Left ventricle myocardium superior (tissue), 1 donor: ENCODE measurements around the gene NPL. TPM values are rescaled to one million over a fixed set of nuclear protein-coding genes. Genes with fewer than 3 reads are reported as not detected.

Experiments
- ATAC-seq: fragments of 200-7000 bp; cut with Tn5 transposase; one replicate; pipeline ENCODE4 v1.9.1; 2020; ENCODE audit warnings: mild to moderate bottlenecking, moderate library complexity
- DNase-seq: peaks from one replicate; pipeline ENCODE4 v3.0.0-alpha.2; 2020
- intact Hi-C: fragments of 100-400 bp; cut with micrococcal nuclease; formaldehyde crosslinking; loops from one replicate; pipeline ENCODE4 v1.11.0; 2022
- long read RNA-seq: library from polyadenylated mRNA; unstranded; transcript quantifications from one replicate; pipeline ENCODE4 v2.0.0, GENCODE V29; 2021
- total RNA-seq: library from RNA; stranded (reverse); fragmentation: NEBNext Ultra II Directional; extraction: Animal tissue kit (Norgen Biotek cat#: 25700); gene quantifications from one replicate; pipeline ENCODE4 v1.2.1, GENCODE V29; 2021
- donor health status: DM: no; HTN: yes; CAD: no; lungs with severe emphysema.

Gene NPL, protein sequence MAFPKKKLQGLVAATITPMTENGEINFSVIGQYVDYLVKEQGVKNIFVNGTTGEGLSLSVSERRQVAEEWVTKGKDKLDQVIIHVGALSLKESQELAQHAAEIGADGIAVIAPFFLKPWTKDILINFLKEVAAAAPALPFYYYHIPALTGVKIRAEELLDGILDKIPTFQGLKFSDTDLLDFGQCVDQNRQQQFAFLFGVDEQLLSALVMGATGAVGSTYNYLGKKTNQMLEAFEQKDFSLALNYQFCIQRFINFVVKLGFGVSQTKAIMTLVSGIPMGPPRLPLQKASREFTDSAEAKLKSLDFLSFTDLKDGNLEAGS
- 3.9 TPM for total RNA-seq
- long read RNA-seq, partial matches to known transcripts = 0 of 7 reads
- long read RNA-seq, other reads (novel, unspliced or antisense) = 6 of 7 reads

GRCh38 chr1:182789138-182790076, at the start of gene NPL:
NPL (plus strand) TSS chr1:182789773; CDS start chr1:182794372, 4,599 bp downstream.
- intact Hi-C loops = loop anchor here (10.0 kb wide), 1 partner anchor 345 kb away; no protein-coding TSS in a partner anchor
- DNase-seq (peak; percentile 91), ATAC-seq (peak; percentile 98)

- intact Hi-C loops = no loop called here
- ATAC-seq = no peak
- DNase-seq = no peak
These were observed 49.5 kb upstream of the NPL start for GRCh38 chr1:182740120-182740519.

DNA sequence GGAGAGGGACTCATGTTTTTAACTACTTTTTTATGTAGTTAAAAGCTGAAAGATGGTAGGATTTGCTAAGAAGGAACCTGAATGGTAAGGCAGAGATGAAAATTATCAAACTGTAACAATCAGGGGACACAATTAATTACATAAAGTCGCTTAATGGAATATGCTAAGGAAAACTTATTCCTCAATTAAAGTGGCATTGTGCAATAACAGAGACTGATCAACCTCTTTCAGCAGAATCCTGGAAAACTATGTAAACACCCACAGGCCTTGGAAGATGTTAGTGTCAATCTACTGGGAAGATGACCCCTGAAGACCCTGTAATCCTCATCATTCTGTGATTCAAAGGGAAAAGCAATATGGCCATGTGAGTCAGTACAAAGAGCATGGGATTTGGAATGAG, 46.8 kb upstream of the NPL start:
- intact Hi-C loops = no loop called here
- DNase-seq (no peak), ATAC-seq (no peak)

DNA sequence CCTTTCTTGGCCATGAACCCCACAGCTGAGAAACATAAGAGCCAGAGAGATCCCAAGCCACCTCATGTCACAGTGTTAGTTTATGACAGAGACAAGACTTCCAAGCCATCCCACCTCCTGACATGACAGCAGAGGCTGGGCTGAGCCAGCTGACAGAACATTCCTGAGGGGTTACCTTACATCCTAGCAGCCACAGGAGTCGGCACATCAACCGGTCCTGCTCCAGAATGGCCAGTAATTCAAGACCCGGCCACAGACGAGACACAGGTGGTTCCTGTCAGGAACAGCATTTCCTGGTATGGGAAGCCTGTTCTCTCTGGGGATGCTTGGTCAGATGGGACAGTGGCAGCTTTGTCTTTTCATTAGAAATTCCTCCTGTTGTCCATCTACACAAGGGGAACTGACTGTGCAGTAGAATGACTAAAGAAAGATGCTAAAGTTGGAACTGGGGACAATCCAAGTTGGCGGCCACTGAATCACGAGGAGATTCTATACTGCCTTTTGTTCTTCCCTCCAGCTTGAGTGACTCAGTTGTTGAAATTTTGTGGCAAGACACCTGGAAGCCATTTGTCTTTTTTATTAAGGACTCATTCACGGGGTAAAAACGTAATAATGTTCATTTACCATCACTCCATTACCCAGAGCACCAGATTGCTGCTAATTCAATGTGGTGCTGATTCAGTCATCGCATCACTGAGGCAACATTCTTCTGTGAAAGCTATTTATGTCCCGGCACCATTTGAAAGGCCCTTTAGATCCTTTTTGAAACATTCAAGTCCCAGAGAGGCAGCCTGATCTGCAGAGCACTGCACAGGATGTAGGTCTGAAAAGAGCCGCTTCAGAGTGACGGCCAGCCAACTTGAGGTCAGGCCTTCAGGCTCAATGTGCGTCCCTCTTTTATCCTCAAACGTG, 37.2 kb upstream of the NPL start:
- ATAC-seq = peak; percentile 80
- DNase-seq = no peak

DNA sequence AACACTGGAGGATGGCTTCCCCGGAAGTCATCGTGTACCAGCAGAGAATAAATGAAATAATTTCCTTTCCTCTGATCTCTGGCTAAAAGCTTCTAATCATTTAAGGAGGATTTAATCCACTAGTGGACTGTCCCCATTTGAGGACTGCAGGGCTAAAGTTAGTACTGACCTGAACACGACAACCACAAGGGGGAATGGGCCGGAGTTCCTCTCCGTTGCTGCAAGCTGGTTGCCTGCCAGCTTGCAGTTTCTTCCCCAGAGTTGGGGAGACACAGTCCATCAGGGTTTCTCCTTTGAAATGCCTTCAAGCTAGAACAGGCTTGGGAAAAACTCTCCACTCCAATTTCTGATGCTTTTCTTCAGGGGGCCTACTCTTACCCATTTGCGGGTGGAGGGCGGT, 35.5 kb upstream of the NPL start:
- intact Hi-C loops = no loop called here
- ATAC-seq (no peak), DNase-seq (no peak)

More for the DNA sequence above, 37.2 kb upstream of the NPL start:
- intact Hi-C loops = no loop called here

DNA sequence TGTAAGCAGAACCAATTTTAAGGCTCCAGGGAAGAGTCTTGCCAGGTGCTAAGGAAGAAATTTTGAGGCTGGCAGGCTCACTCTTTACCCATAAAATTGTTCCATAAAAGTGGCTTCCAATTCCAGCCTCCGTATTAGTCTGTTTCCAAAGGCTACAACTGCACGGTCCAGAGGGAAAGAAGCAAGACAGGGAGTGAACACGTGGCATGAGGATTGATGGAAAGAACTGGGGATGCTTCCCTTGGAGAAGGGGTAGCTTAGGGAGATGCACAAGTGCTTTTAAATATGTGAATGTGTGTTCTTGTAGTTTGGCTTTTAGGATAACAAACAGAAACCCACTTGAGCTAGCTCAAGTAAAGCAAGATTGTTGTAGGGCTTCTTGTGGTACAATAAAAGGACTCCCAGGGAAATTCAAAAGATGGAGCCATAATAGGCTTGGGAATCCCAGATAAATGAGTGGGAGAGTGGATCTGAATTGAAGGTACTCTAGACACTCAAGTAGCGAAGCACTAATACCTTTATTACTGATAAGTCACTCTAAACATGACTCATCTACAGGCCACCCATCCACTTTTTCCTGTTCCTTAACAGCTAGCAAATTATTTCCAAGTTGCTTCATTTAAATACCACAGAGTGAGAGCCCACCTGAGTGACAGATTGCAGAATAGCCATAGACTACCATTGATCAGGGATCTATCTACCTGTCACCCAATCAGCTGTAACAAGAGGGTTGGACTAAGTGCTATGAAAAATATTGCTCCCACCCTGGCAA, 34.8 kb upstream of the NPL start:
- DNase-seq (no peak), ATAC-seq (no peak)
- intact Hi-C loops = no loop called here

- DNase-seq (no peak), ATAC-seq (no peak)
- intact Hi-C loops = no loop called here
These were observed 33.9 kb upstream of the NPL start for GRCh38 chr1:182755632-182756031.

DNA sequence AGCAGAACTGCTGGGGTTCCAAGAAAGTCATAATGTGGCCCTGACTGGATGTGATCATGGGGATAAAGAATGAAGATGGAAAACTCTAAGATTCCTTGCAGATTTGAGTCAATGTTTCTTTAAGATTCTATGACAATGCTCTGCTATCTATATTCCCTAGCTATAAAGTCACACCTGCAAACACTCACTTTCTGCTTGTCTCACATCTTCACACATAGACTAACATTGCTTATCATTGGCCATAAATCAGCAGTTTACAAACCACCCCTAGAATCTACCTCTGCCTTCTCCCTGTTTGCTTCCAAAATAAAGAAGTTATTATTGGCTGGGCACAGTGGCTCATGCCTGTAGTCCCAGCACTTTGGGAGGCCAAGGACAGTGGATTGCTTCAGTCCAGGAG, 33.1 kb upstream of the NPL start:
- ATAC-seq (no peak), DNase-seq (no peak)
- intact Hi-C loops = no loop called here

DNA sequence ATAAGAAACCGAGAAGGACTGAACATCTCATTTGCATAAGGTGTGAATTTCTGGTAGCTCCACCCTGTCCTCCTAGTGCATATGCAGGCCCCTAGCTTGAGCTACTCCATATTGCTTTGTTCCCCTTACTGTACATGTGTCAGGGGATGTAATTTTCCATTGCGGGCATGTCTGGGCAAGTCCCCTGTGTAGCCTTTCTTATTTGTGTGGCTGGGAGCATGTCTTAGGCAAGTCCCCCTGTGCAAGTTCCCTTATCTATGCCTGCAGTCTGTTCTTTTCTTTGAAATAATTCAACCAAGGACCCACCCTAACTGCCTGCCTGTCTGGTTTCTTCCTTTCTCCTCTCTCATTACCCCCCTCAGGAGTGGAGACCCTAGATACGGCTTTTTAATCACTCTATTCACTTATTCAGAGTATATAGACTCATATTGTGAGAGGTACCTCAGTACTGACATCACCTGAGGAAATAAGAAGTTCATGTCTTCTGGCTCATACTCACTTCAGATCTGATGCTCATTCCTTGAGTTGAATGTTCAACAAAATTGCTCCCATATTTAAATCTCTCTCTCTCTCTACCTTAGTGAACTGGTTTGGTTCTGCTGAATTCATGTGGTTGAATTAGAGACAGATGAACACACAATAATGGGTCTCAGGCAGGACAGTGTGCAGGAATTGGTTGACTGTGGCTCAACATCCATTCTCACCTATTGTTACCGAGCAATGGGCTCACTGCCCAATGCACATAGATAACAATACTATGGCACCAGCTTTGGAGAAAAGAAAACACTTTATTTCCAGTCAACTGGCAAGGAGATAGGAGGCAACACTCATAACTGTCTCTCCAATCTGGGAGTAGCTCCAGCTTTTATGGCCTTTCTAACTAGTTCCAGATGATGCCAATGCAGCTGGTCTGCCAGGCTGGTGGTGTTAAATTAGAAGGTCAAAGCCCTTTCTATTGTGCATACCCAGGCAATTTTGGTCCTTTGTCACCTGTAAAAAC, 27.9 kb upstream of the NPL start:
- DNase-seq (no peak), ATAC-seq (peak; percentile 64)
- intact Hi-C loops = no loop called here

- intact Hi-C loops = no loop called here
- ATAC-seq = no peak
- DNase-seq = no peak
These were observed 27.0 kb upstream of the NPL start for GRCh38 chr1:182762536-182762935.

DNA sequence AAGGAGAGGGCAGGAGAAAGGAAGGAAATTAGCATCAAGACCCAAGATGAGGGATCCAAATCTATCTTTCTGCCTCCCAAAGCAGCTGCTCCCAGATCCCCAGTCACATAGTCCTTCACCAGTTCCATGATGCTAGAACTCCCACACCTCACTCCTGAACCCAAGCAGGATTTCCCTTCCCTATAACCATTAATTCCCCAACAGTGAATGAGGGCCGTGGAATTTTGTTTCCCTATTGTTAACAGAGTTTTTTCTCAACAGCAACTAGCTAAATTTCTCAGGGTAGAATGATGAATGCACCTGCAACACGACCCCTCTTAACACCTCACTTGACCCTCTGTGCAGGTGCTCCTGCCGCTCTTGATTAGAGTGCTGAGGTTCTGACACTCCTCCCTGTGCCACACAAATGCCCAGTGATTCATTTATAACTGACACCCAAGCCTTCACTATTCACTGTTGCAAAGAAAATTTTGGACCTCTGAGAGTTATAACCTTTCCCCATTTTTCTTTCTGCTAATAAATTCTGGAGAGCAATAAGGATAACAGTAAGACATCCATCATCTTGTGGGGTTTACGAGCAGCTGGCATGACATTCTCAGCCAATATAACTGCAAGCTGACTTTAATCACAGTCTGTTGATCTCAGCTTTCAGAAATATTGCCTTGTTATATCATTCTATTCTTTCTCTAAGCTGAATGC, 25.4 kb upstream of the NPL start:
- DNase-seq (no peak), ATAC-seq (no peak)
- intact Hi-C loops = no loop called here

GRCh38 chr1:182765391-182765790, 24.2 kb upstream of the NPL start:
- ATAC-seq = peak; percentile 33
- intact Hi-C loops = no loop called here

GRCh38 chr1:182766050-182766449, 23.5 kb upstream of the NPL start:
- no peak for DNase-seq
- no peak for ATAC-seq
- intact Hi-C loops = no loop called here

More at GRCh38 chr1:182765391-182765790, 24.2 kb upstream of the NPL start:
- DNase-seq = no peak

- intact Hi-C loops = no loop called here
- no peak for ATAC-seq
- DNase-seq = no peak
These were observed 22.5 kb upstream of the NPL start for GRCh38 chr1:182766881-182767645.

DNA sequence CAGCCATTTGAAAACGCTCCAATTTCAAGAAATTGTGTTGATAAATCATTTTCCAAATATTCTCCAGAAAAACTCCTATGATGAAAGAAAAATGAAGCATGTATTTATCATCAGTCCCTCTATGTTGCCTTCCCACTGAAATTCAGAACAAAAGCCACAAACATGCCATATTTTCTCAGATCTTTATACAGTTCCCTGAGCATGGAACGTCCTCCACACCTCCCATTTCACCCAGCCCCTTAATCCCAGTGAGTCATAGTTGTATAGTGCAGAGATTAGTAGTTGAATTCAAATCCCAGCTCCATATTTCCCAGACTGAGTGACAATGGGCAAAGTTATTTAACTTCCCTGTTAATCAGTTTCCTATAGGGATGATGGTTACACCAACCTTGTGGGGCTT, 20.6 kb upstream of the NPL start:
- ATAC-seq (peak; percentile 23), DNase-seq (no peak)
- intact Hi-C loops = no loop called here

DNA sequence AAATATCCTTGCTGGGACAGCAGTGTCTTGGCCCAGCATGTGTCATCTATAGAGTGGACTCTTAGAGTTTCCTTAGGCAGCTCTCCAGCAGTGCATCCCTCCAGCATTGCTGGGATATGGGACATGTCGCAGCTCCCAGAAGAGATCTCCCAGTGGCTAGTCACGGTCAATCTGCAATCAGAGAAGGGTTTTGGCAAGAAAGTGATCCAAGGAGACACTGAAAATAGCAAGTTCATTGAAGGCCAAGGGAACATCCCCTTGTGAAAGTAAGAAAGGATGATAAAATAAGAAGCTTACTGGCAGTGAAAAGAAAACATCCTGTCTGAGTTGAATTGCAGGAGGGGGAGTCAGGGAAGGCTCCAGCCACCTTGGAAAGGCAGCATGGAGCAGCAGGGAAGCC, 19.3 kb upstream of the NPL start:
- DNase-seq = no peak
- intact Hi-C loops = no loop called here
- ATAC-seq = peak; percentile 82
